NCI-H146 treated with DMSO at 0.1 percent for 48 hours (cell line): Measurements from ENCODE around the gene COMP.
A peak's percentile ranks its signal among the peaks of the same experiment; 100 is the strongest.
"Not testable (repeated sequence)": the region's sequence is repeated elsewhere in the genome, so short reads cannot be mapped to it uniquely, and the experiment has no call there.

ENCODE experiments used
- DNase-seq: peaks from one replicate; lab custom pipeline; 2025; ENCODE audit not compliant: unreplicated experiment; lab: John Stamatoyannopoulos, UW

COMP gene

DNA sequence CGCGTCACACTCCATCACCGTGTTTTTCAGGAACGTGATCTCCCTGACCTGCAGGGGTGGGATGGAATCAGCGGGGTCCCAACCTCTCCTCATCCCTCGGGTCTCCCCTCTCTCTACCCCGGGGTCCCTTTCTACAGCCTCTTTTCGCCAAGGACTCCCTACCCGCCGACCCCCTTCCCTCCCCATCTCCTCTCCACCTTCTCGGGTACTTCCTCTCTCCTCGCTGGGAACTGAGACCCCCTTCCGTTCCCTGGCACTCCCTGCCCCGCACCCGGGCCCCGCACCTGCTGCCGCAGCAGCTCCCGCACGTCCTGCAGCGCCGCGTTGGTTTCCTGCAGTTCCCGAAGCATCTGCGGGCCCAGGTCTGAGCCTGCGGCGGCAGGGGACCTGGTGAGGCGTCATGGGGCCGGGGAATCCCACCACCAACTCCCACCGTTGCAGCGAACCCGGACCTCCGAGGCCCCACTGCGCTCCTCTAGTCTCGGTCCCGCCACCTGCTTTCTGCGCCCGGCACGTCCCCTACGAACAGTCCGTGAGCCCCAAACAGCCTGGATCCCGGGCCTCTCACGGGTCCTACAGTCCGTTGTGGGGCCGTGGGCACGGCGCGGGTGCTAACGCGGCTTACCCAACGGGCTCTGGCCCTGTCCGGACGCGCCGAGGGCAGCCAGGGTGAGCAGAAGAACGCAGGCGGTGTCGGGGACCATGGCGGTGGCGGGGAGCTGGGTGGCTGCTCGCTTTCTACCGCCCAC is at the start of gene COMP:
COMP (minus strand) TSS at position 740 of the 749 bp plus-strand sequence; CDS start at position 704, 36 bp downstream.
- DNase-seq = no peak

DNA sequence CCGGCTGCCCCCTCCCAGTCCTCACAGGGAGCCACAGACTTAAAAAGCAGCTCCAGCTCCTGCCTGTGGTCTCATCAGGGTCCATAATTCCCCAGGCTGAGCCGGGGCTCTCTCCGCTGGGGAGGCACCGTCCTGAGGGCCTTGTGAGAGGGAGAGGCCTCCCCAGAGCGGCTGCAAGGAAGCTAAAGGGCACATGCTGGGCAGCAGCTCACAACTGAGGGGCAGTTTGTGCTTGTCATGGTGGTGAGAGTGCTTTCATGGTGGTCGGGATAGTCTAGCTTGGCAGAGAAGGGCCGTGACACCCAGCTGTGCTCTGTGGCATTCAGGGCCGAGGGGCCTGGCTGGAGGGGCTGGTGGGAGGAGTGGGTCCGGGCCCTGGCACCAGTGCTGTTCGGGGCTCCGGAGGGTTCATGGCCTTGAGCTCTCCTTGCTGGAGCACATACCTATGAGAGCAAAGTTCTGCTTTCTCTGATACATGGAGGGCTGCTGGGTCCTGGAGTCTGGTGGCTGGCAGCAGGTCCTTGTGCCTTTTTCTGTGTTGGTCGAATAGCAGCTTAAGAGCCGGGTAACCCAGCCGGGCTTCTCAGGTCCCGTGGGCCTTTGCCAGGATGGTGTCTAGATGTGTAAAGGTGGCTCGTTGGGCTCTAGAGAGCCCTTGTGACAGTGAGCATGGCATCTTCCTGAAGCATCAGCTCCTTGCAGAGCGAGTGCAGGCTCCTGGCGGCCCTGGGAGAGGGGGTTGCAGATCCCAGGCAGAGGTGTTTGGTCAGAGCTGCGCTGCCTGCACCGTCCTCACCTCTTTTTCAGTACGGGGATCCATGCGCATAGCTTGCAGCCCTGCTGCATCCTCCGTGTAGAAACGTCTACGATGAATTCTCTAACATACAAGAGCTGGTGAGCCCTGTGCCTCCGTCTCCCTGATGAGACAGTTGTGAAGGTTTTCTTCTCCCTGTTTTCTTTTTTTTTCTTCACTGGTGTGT is 49.5 kb upstream of the COMP start:
- no peak for DNase-seq

DNA sequence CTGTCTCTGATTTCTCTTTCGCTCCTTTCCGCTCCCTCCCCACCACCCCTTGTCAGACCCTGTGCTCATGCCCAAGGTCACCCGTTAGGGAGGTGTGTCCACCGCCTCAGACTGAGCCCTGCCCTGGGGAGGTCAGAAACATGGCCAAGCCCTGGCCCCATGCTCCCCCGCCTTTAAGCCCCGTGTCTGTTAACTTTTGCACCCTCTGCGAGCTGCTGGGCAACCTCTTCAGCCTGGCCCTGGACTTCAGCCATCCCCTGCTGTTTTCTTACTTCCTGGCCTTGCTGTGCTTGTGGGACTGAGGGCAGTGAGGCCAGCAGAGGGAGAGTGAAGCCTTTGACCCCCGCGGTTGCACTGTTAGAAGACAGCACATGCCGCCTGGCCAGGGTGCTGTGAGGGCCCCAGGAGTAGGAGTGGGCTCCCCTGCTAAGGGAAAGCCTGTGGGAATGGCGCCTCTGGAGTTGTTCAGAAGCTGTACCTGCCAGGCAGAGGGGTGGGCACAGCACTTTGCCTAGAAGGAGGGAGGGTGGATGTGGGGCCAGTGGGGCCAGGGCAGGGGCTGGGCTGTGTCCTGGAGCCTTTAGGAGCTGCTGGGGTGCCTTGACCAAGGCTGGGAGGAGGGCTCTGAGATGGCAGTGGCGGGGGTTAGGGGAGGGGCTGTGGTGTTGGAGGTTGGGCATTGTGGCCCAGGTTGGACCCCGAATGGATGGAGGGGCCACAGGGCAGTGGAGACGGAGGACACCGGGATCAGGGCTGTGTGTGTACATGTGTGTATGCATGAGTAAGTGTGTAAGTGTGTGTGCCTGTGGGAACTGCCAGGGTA is 48.6 kb upstream of the COMP start:
- no peak for DNase-seq

DNA sequence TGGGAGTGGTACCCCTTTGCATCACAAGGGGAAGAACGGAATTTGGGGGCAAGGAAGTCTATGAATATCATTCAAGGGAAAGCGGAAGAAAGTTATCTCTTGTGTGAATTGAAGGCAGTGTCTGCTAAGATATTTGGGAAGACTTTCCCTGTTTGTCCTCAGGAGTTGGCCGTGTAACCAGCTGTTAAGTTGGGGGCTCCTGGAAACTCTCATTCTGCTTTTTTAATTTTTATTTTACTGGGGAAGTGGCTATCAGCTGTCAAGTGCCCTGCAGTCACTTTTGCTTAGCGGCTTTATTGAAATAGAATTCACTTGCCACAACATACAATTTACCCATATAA is 43.5 kb upstream of the COMP start:
- no peak for DNase-seq

DNA sequence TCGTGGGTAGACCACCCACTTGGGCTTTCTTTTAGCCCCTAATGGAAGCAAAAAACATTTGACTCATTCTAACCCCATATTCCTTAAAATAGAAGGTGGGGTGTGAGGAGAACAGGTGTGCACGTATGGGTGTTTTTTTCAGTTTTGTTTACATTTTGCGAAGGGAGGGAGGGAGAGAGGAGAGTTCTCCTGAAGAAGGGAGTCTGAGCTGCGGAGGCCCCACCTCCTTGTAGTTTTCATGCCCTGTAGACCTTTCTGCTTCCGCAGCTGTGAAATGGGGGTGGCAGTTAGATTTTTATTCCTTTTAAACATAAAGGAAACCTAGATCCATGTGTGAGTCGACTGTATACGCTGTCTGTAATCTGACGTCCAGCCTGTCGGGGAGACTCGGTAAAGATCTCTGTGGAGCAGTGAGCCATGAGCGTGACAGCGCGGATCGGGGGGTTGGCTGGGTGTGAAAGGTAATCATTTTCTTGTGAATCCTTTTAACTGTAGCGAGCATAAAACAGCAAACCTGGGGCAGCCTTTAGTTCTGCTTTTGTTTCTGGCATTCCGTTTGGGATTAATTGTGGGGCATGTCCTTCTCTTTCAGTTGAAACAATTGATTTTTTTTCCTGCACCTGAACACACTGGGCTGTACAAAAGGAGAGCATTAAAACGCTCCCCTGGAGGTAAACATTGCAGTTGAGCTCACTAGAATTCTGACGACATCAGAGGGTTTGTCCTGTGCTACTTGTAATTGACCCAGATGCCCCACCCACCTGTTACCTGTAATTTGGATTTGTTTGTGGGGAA is 42.9 kb upstream of the COMP start:
- DNase-seq = peak; percentile 99

DNA sequence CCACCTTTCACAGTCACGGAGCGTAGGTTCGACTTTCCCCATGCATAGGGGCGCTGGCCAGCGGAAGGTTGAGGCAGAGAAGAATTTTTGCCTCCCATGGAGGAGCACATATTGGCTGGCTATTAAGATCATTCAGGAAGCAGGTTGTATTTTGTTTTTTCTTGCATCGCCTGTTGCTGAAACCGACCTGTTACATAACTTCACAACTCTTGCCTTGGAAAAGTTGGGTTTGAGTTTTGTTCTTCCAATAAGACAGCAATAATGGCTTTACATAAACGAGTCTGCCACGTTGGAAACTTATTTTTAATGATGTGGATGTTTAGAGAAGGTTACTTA is 42.0 kb upstream of the COMP start:
- no peak for DNase-seq

DNA sequence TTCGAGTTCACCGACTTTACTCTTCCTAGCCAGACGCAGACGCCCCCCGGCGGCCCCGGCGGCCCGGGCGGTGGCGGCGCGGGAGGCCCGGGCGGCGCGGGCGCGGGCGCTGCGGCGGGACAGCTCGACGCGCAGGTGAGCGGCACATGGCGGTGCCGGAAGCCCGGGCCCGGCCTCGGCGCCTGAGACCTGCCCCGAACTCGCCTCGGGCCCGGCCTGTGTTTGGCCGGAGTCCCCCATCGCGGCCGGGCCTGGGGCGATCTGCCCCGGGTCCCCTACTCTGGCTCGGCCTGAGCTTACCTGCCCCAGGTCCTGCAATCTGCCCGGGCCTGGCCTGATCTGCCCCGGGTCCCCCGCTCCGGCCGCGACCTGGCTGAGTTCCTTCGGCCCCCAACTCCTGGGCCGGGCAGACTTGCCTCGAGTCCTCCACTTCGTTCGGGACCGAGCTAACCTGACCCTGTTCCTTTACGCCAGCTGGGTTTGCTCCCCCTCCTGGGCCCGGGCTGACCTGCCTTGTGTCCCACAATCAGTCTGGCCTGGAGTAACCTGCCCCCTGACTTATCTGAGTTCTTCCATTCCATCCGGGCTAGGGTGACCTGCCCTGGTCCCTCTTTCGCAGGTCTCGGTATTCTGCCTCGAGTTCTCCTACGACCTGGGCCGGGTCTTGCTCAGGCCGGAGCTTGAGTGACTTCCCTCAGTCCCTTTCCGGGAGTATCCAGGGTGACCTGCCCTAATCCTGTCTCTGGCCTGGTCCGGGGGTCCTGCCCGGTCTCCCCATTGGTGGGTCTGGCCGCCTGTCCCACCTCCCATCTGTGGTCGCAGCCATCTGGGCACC is 41.4 kb upstream of the COMP start:
- DNase-seq = no peak

DNA sequence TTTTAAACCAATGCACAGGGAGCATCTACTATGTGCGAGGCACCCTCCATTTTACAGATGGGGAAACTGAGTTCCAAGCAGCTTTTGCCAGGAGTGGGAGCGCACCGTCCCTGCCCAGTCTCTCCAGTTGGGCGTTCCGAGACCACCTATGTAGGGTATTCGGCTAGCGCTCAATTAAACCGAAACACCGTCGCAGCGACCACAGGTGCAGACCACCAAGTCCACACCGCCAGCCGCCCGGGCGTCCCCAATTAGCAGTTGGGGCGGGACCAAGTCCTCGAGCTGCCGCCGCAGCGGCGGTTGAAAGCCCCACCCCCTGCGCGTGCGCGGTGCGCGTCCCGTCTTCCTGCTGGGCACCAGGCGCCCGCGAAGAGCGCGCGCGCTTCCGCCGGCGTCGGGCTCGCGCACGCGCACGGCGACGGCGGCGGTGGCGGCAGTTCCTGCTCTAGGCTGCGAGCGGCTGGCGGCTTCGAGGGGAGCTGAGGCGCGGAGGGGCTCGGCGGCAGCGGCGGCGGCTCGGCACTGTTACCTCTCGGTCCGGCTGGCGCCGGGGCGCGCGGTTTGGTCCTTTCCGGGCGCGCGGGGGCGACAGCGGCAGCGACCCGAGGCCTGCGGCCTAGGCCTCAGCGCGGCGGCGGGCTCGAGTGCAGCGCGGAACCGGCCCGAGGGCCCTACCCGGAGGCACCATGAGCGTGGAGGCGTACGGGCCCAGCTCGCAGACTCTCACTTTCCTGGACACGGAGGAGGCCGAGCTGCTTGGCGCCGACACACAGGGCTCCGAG is 40.6 kb upstream of the COMP start, which contains the start of gene UPF1:
UPF1 (plus strand) TSS at position 436 of the 782 bp plus-strand sequence; CDS start at position 687, 251 bp downstream.
- DNase-seq = peak; percentile 84

DNA sequence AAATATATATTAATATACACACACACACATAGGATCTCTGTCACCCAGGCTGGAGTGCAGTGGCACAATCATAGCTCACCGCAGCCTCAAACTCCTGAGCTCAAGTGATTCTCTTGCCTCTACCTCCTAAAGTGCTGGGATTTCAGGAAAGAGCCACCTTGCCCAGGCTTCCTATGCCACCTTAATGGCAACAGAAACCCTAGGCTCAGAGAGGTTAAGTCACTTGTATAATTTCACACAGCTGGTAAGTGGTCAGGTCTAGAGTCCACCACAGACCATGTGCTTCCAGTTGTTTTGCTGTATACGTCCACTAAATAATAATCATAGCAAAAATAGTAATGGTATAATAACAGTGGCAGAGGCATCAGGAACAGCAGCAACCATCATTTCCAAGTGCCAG is 39.4 kb upstream of the COMP start:
- no peak for DNase-seq

DNA sequence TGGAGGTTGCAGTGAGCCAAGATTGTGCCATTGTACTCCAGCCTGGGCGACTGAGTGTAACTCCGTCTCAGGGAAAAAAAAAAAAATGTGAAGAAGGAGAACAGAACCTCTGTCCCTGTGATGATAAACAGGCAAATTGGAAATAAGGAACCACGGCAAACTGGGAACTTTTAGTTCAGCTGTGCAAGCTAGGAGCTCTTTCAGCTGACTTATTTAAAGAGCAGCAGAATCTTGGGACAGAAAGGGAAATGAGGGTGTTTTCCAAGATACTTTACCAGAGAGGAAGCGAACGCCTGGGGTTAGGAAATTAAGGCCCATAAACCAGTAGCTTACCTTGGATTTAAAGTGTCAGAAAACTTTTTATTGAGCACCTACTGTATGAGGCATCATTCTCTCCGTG is 37.7 kb upstream of the COMP start:
- DNase-seq = no peak

DNA sequence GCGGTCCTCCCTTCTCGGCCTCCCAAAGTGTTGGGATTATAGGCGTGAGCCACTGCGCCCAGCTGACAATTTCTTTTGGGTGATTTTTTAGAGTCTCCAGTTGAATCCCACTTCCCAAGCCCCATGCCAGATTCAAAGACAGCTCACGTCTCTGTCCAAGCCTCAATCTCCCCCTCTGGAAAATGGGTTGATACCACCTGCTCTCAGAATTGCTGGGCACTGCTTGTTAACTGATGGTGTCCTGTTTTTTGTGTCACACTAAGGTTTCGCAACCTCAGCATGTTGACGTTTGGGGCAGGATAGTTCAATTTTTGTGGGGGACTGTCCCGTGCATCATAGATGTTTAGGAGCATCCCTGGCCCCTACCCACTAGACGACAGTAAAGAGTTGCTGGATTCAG is 26.5 kb upstream of the COMP start:
- DNase-seq = no peak

DNA sequence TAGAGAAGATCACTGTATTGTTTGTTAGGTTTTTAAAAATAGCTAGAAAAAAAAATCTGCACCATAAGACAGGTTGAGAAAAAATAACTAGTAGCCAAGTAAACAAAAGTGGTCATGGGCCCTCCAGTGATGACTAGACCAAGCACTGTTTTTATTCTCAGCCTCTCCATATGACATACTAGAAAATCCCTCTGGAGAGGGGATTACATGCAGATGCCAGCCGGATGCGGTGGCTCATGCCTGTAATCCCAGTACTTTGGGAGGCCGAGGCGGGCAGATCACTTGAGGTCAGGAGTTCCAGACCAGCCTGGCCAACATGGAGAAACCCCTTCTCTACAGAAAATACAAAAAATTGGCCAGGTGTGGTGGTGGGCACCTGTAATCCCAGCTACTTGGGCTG is 25.5 kb upstream of the COMP start:
- DNase-seq = not testable (repeated sequence)

DNA sequence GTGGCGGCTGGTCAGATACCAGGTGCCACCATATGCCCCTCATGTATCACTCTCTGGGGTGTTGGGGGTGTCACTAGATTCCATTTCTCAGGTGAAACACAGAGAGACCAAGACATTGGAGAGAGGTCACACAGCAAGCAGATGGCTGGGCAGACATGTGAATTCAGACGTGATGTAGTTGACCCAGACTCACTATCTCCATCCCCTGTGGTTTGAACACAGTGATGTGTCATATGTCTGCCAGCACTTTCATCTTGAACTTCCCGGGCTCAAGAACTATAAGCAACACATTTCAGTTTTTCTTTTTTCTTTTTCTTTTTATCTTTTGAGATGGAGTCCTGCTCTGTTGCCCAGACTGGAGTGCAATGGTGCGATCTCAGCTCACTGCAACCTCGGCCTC is 24.6 kb upstream of the COMP start:
- DNase-seq = no peak

DNA sequence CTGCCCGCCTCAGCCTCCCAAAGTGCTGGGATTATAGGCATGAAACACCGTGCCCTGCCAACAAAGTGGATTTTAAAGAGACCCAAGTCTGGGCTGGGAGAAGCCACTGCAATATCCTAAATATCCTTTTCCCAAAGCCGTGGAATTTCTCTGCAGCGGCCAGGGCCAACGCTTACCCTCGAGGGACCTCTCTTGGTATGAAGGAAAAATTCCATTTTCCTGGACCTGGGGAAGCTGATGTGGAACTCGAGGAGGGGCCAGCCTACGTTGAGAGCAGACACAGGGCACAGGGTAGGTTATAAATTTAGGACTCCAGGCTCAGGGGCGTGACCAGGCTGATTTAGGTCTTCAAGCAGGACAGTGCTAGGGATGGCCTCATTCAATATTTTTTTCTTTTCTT is 23.0 kb upstream of the COMP start:
- no peak for DNase-seq

DNA sequence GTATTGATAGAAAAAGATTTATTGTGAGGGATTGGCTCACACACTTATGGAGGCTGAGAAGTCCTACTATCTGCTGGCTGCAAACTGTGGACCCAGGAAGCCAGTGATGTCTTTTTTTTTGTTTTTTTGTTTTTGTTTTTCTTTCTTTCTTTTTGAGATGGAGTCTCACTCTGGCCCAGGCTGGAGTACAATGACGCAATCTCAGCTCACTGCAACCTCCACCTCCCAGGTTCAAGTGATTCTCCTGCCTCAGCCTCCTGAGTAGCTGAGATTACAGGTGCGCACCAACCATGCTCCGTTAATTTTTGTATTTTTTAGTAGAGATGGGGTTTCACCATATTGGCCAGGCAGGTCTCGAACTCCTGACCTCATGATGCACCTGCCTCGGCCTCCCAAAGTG is 20.5 kb upstream of the COMP start:
- DNase-seq = not testable (repeated sequence)

DNA sequence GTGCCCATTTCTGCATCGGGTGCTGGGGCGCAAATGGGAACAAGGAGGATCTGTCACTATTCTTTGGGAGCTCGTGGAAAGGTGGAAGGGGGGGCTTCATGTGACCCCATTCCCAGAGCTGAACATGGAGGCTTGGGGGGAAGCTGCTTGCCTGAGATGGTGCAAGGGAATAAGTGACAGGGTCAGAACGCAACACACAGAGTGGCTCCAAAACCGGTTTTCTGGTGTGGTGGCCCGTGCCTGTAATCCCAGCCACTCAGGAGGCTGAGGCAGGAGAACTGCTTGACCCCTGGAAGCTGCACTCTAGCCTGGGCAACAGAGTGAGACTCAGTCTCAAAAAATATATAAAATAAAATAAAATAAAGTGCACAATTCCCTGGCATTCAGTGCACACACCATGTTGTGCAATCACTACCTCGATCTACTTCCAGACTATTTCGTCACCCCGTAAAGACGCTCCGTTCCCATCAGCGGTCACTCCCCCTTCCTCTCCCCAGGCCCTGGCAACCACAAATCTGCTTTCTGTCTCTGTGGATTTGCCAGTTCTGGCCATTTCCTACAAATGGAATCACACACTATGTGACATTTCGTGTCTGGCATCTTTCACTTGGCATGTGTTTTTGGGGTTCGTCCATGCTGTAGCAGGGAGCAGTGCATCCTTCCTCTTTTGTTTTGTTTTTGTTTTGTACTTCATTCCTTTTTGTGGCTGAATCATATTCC is 18.2 kb upstream of the COMP start:
- no peak for DNase-seq

DNA sequence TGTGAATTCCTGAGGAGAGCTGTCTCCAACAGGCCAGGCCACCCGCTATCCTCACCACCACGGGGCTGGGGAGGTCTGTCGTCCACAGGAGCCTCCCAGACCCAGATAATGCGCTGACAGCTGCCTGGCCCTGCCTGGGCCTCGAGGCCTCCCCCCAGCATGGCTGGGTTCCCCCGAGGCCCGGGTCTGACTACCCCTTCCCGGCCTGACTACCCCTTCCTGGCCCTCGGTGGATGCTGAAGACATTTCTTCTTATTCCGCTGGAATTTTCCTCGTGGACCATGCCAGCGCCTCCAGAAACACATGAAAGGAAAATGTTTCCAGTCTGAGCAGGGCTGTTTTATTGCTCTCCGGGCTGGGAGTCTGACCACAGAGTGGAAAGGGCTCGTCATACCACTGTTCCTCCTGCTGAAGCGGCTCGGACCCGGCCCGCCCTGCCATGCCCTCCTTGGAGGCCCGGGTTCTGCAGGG is 16.8 kb upstream of the COMP start:
- DNase-seq = no peak

DNA sequence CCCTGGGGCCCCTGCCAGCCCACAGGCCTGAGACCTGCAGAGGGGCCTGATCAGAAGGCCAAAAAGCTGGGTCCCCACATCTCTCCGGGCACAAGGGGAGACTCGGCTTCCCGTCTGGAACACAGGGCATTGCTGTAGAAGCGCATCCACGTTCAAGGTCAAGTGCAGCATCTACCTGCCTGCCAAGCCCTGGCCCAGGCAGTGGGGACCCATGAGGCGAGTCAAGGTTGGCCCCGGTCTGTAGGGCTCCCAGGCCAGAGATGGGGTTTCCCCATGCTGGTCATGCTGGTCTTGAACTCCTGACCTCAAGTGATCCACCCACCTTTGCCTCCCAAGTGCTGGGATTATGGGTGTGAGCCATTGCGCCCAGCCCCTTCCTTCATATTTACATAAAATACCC is 13.5 kb upstream of the COMP start:
- no peak for DNase-seq
